SK-N-SH (cell line): ENCODE results near the gene TNRC6C. TPM values are rescaled to one million over a fixed set of nuclear protein-coding genes. Genes with fewer than 3 reads are reported as not detected.

Experiments used
- CTCF ChIA-PET: fragments of 300-600, 350-600 bp; formaldehyde crosslinking; extraction: SDS; loops from one replicate; lab custom pipeline; 2021; lab: Yijun Ruan, JAX
- POLR2A ChIA-PET: fragments of 350-600 bp; sonication (Branson Sonifier 250); formaldehyde crosslinking; extraction: SDS; loops from one replicate; lab custom pipeline; 2020; ENCODE audit warnings: antibody characterized with exemption, inconsistent platforms; lab: Yijun Ruan, JAX
- DNase-seq: peaks from one replicate; pipeline ENCODE4 v3.0.0; 2012
- H2AFZ ChIP-seq: fragments of 200-600 bp; sonication (generic); 2 replicates; pipeline ENCODE4 v1.8.1; 2016; ENCODE audit warnings: antibody characterized with exemption, mild to moderate bottlenecking, low read depth
- H3F3A ChIP-seq: fragments of 200-600 bp; sonication (generic); replicated peaks from 2 replicates; pipeline ENCODE3; 2016; ENCODE audit warnings: antibody characterized with exemption, mild to moderate bottlenecking; ENCODE audit not compliant: insufficient read depth
- H3K27ac ChIP-seq, 2 experiments: fragments of 200-500 bp in 1 of 2; fragments of 200-600 bp in 1 of 2; sonication (Bioruptor generic) in 1 of 2; sonication (generic), shearing (Covaris generic) in 1 of 2; 2 replicates each; pipeline versions ENCODE4 v1.5.1 to v1.6.1; 2014 to 2016; ENCODE audit warnings: low read depth in 2 of 2, inconsistent platforms in 1 of 2, low read length in 1 of 2, mild to moderate bottlenecking in 1 of 2, mixed read lengths in 1 of 2
- H3K27me3 ChIP-seq: fragments of 200-600 bp; sonication (generic), shearing (Covaris generic); 2 replicates; pipeline ENCODE4 v1.6.1; 2016; ENCODE audit warnings: mixed run types; ENCODE audit not compliant: insufficient read depth
- H3K36me3 ChIP-seq, 2 experiments: fragments of 200-500 bp in 1 of 2; fragments of 200-600 bp in 1 of 2; sonication (Bioruptor generic) in 1 of 2; sonication (generic) in 1 of 2; replicated peaks in 1 of 2; 2 replicates each; pipeline versions ENCODE3 to v1.5.1; 2014 to 2016; ENCODE audit warnings: low read length in 1 of 2, mild to moderate bottlenecking in 1 of 2; ENCODE audit not compliant: insufficient read depth in 2 of 2, control insufficient read depth in 1 of 2
- H3K4me1 ChIP-seq, 2 experiments: fragments of 200-500 bp in 1 of 2; fragments of 200-600 bp in 1 of 2; sonication (Bioruptor generic) in 1 of 2; sonication (generic), shearing (Covaris generic) in 1 of 2; 2 replicates each; pipeline versions ENCODE4 v1.5.1 to v1.6.1; 2014 to 2016; ENCODE audit warnings: low read depth in 1 of 2, low read length in 1 of 2, mixed run types in 1 of 2; ENCODE audit not compliant: insufficient read depth in 2 of 2, control insufficient read depth in 1 of 2
- H3K4me2 ChIP-seq: fragments of 200-600 bp; sonication (generic), shearing (Covaris generic); 2 replicates; pipeline ENCODE4 v1.6.1; 2017; ENCODE audit warnings: mixed run types
- H3K4me3 ChIP-seq, 2 experiments: fragments of 200-500 bp in 1 of 2; fragments of 200-600 bp in 1 of 2; sonication (Bioruptor generic) in 1 of 2; sonication (generic), shearing (Covaris generic) in 1 of 2; 2 replicates each; pipeline versions ENCODE4 v1.5.1 to v1.8.1; 2014 to 2016; ENCODE audit warnings: low read depth in 2 of 2, inconsistent platforms in 1 of 2, low read length in 1 of 2, mild to moderate bottlenecking in 1 of 2, mixed read lengths in 1 of 2, moderate library complexity in 1 of 2
- H3K79me2 ChIP-seq: fragments of 200-600 bp; sonication (generic); 2 replicates; pipeline ENCODE4 v1.8.1; 2017; ENCODE audit warnings: mild to moderate bottlenecking; ENCODE audit not compliant: insufficient read depth
- H3K9ac ChIP-seq: fragments of 200-600 bp; sonication (generic); 2 replicates; pipeline ENCODE4 v1.6.1; 2017; ENCODE audit warnings: mixed run types
- H3K9me2 ChIP-seq: fragments of 200-600 bp; sonication (generic); 2 replicates; pipeline ENCODE4 v1.6.1; 2017; ENCODE audit warnings: mixed run types
- H3K9me3 ChIP-seq: fragments of 200-600 bp; sonication (generic); 2 replicates; pipeline ENCODE4 v1.6.1; 2017; ENCODE audit warnings: mixed run types, mild to moderate bottlenecking, moderate library complexity
- H4K20me1 ChIP-seq: fragments of 200-600 bp; sonication (generic); 2 replicates; pipeline ENCODE4 v1.6.1; 2017; ENCODE audit warnings: mild to moderate bottlenecking, mixed run types; ENCODE audit not compliant: insufficient read depth
- CHD2 ChIP-seq: fragments of 150-350 bp; IDR thresholded peaks from 2 replicates; pipeline ENCODE4 v1.6.1; 2018; ENCODE audit warnings: low read length; ENCODE audit not compliant: partially characterized antibody
- EP300 ChIP-seq, 2 experiments: IDR thresholded peaks; 2 replicates each; pipeline versions ENCODE4 v1.4.0 to v1.6.1; 2012; ENCODE audit warnings: borderline replicate concordance in 1 of 2, low read depth in 1 of 2, low read length in 1 of 2
- EZH2phosphoT487 ChIP-seq: fragments of 200-600 bp; sonication (generic); IDR thresholded peaks from 2 replicates; pipeline ENCODE4 v1.6.1; 2017; ENCODE audit warnings: low read depth, mixed run types, mild to moderate bottlenecking, antibody characterized with exemption, moderate library complexity, borderline replicate concordance
- GABPA ChIP-seq: IDR thresholded peaks from 2 replicates; pipeline ENCODE4 v1.4.0; 2012; ENCODE audit warnings: low read depth, mild to moderate bottlenecking
- MXI1 ChIP-seq: IDR thresholded peaks from 2 replicates; pipeline ENCODE4 v1.6.1; 2012; ENCODE audit warnings: mild to moderate bottlenecking, low read depth, low read length, improper control_type of control experiment
- NRF1 ChIP-seq: IDR thresholded peaks from 2 replicates; pipeline ENCODE4 v1.6.1; 2012; ENCODE audit warnings: low read depth, mild to moderate bottlenecking, low read length
- RAD21 ChIP-seq: IDR thresholded peaks from 2 replicates; pipeline ENCODE4 v1.6.1; 2012; ENCODE audit warnings: mild to moderate bottlenecking, low read length
- RCOR1 ChIP-seq: fragments of 150-350 bp; IDR thresholded peaks from 2 replicates; pipeline ENCODE4 v1.6.1; 2017; ENCODE audit warnings: antibody characterized with exemption, low read length
- RXRA ChIP-seq: IDR thresholded peaks from 2 replicates; pipeline ENCODE4 v1.4.0; 2012; ENCODE audit warnings: low read depth, mild to moderate bottlenecking, borderline replicate concordance
- SIN3A ChIP-seq: IDR thresholded peaks from 2 replicates; pipeline ENCODE4 v1.6.1; 2012; ENCODE audit warnings: low read depth, mild to moderate bottlenecking, low read length, moderate library complexity, borderline replicate concordance
- YY1 ChIP-seq: IDR thresholded peaks from 2 replicates; pipeline ENCODE4 v1.4.0; 2012; ENCODE audit warnings: low read depth, mild to moderate bottlenecking
- whole genome bisulfite sequencing: methylation state at CpG from one replicate; pipeline ENCODE4 v1.1.6; 2017; ENCODE audit warnings: low lambda C conversion rate; 5-methylcytosine and 5-hydroxymethylcytosine counted together
- polyA plus RNA-seq, 3 experiments: library from polyadenylated mRNA; depleted of rRNA; stranded (reverse); fragments of >200 nt; gene quantifications; 2 replicates each; pipeline ENCODE4 v1.2.3, GENCODE V29; 2012
- TF ChIP-seq, protein P1 (sequence below): IDR thresholded peaks from 2 replicates; pipeline ENCODE4 v1.6.1; 2012; ENCODE audit warnings: mild to moderate bottlenecking, low read depth, low read length, moderate library complexity
- TF ChIP-seq, protein P2 (sequence below): IDR thresholded peaks from 2 replicates; pipeline ENCODE4; 2012

Gene TNRC6C
- polyA plus RNA-seq, 1 of the 3 experiments (the other 2 are of a cell fraction): 2.2 TPM

DNA sequence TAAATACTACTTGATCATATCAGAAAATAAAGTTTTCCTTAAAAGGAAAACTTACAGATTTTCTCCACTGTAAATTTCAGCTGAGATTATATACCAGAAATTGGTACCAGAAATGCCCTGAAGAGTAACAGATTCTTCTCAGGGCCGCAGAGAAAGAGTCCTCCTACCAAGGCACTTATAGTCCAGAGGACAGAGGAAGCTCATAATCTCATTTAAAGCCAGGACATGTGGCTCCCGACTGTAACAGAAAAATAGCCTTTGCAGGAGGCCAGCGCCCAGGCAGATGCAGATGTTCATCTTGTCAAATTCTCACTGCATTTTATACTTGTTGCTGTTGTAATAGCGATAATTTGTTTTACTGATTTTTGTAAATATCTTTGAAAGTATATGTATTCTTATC is 43.7 kb downstream of the TNRC6C start:
- Histone ChIP-seq H3K4me3 (no peak overlapping the region), H3K36me3 (peaks cover 17 to 23% of the 10 kb centered on the region in 2 experiments), H2AFZ (no peak overlapping the region), H3K9ac (no peak overlapping the region), H4K20me1 (no peaks in the 10 kb centered on the region), H3K79me2 (peaks cover 21% of the 10 kb centered on the region), H3K9me2 (no peaks in the 10 kb centered on the region), H3K4me1 (peaks cover 21 to 32% of the 10 kb centered on the region in 2 experiments), H3K27ac (peak overlapping the region in 1 of 2 experiments; percentile 69; a peak in 2 of 4 replicates), H3K4me2 (no peak overlapping the region), H3K9me3 (no peaks in the 10 kb centered on the region), H3K27me3 (no peaks in the 10 kb centered on the region), H3F3A (peaks cover 13% of the 10 kb centered on the region)
- peak; percentile 58 for DNase-seq
- 77% methylated on average over 4 of the region's 4 CpGs for WGBS
- POLR2A ChIA-PET: interaction anchor here (1.0 kb wide), 1 partner anchor 44 kb away, joined by 8 read pairs; the partner anchor contains the start of gene TNRC6C
- TF ChIP-seq MXI1 (peak; percentile 70; the same call in 1 of the 2 replicates), GABPA (no peak), RCOR1 (peak; percentile 60), CHD2 (peak; percentile 39), RAD21 (peak; percentile 13; the same call in 1 of the 2 replicates)
- CTCF ChIA-PET: interaction anchor here (0.8 to 6.7 kb wide), 11 partner anchors 8 to 460 kb away, joined by 3 to 126 read pairs (median 3); partner anchors contain the start of gene TNRC6C

DNA sequence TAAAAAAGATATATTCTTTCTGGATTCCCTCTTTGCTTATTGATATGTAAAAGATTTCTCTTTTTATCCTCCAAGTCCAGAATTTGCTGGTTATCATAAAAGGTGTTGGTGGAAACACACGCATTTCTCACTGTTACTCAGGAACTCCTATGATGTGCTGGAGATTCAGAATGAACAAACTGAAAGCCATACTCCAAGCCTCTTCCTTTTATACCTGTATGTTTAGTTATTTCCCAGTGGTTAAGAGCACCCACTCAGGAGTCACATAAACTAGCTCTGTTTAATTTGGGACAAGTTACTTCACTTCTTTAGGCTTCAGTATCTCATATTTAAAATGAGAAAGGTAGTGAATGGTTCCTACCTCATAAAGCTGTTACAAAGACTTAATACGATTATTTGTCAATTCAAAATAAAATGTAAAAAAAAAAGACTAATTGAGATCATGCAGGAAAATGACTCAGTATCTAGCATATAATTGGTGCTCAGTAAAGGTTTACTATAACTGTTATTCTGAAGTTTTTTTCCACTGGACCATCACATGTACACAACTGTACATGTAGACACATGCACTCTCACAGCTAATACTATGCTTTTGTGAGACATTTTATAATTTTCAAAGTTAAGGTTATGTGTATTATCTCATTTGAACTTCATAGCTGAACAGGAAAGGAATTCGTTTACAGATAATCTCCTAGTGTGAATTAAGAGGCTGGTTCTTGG is 47.1 kb downstream of the TNRC6C start:
- Histone ChIP-seq H3K27me3 (no peaks in the 10 kb centered on the region), H3K9me2 (no peaks in the 10 kb centered on the region)
- TF ChIP-seq RXRA (no peak), EP300 (IDR thresholded peaks at IDR 0.05; ENCODE audit: borderline replicate concordance in 1 of 2, low read depth in 1 of 2, low read length in 1 of 2) (no peak), YY1 (no peak), EZH2phosphoT487 (no peak), NRF1 (no peak), RCOR1 (no peak), SIN3A (no peak)
- TF ChIP-seq, protein P1, sequence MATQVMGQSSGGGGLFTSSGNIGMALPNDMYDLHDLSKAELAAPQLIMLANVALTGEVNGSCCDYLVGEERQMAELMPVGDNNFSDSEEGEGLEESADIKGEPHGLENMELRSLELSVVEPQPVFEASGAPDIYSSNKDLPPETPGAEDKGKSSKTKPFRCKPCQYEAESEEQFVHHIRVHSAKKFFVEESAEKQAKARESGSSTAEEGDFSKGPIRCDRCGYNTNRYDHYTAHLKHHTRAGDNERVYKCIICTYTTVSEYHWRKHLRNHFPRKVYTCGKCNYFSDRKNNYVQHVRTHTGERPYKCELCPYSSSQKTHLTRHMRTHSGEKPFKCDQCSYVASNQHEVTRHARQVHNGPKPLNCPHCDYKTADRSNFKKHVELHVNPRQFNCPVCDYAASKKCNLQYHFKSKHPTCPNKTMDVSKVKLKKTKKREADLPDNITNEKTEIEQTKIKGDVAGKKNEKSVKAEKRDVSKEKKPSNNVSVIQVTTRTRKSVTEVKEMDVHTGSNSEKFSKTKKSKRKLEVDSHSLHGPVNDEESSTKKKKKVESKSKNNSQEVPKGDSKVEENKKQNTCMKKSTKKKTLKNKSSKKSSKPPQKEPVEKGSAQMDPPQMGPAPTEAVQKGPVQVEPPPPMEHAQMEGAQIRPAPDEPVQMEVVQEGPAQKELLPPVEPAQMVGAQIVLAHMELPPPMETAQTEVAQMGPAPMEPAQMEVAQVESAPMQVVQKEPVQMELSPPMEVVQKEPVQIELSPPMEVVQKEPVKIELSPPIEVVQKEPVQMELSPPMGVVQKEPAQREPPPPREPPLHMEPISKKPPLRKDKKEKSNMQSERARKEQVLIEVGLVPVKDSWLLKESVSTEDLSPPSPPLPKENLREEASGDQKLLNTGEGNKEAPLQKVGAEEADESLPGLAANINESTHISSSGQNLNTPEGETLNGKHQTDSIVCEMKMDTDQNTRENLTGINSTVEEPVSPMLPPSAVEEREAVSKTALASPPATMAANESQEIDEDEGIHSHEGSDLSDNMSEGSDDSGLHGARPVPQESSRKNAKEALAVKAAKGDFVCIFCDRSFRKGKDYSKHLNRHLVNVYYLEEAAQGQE: no peak
- TF ChIP-seq, protein P2, sequence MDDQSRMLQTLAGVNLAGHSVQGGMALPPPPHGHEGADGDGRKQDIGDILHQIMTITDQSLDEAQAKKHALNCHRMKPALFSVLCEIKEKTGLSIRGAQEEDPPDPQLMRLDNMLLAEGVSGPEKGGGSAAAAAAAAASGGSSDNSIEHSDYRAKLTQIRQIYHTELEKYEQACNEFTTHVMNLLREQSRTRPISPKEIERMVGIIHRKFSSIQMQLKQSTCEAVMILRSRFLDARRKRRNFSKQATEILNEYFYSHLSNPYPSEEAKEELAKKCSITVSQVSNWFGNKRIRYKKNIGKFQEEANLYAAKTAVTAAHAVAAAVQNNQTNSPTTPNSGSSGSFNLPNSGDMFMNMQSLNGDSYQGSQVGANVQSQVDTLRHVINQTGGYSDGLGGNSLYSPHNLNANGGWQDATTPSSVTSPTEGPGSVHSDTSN: no peak
- TF ChIP-seq, all 33 proteins: peak for 0
- Histone ChIP-seq H3K9me3 (no peaks in the 10 kb centered on the region), H2AFZ (no peak overlapping the region), H3F3A (peaks cover under 1% of the 10 kb centered on the region), H3K36me3 (peaks cover 30 to 39% of the 10 kb centered on the region in 2 experiments), H3K4me3 (no peak overlapping the region), H4K20me1 (no peaks in the 10 kb centered on the region), H3K4me1 (peaks cover 8 to 26% of the 10 kb centered on the region in 2 experiments; a peak in 3 of 4 replicates), H3K79me2 (peaks cover 8% of the 10 kb centered on the region; the same call in 1 of the 2 replicates), H3K27ac (no peak overlapping the region), H3K4me2 (no peak overlapping the region), H3K9ac (no peak overlapping the region)
- ChIA-PET CTCF (interaction anchor here (1.8 to 6.7 kb wide), 2 partner anchors 10 to 463 kb away, joined by 9 to 126 read pairs; no protein-coding TSS in a partner anchor), POLR2A (no interaction called here)
- 85% methylated on average over 3 of the region's 3 CpGs for WGBS
- no peak for DNase-seq
